PC-3 (cell line): ENCODE measurements around the gene PACS1. TPM values are rescaled to one million over a fixed set of nuclear protein-coding genes. Genes with fewer than 3 reads are reported as not detected.
A peak's percentile ranks its signal among the peaks of the same experiment; 100 is the strongest.

Experiments
- ATAC-seq: fragments of 200-7000 bp; cut with Tn5 transposase; 2 replicates; pipeline ENCODE4 v1.9.1; 2020; ENCODE audit warnings: mild to moderate bottlenecking, moderate library complexity
- BruUV-seq: library from RNA; stranded (reverse); fragments of 400-500 nt; replicated peaks from 2 replicates; lab custom pipeline; 2021; lab: Mats Ljungman, UMichigan
- CTCF ChIA-PET: fragments of 300-600 bp; sonication (Branson Sonifier 250); formaldehyde crosslinking; loops from one replicate; lab custom pipeline; 2022; ENCODE audit warnings: antibody characterized with exemption; lab: Charles Lee
- POLR2A ChIA-PET: fragments of 300-600 bp; sonication (Branson Sonifier 250); formaldehyde crosslinking; loops from one replicate; lab custom pipeline; 2022; ENCODE audit warnings: antibody characterized with exemption; ENCODE audit not compliant: unreplicated experiment; lab: Charles Lee
- DNase-seq: peaks from one replicate; pipeline ENCODE4 v3.0.0-alpha.2; 2015
- H2AFZ ChIP-seq: fragments of 300-600 bp; sonication (generic); 2 replicates; pipeline ENCODE4 v1.6.0; 2016; ENCODE audit warnings: antibody characterized with exemption, low read length
- H3F3A ChIP-seq: fragments of 300-600 bp; sonication (generic); one replicate; pipeline ENCODE4 v1.6.0; 2017; ENCODE audit warnings: antibody characterized with exemption, low read length, control low read depth, mild to moderate bottlenecking; ENCODE audit not compliant: unreplicated experiment
- H3K27ac ChIP-seq: fragments of 300-600 bp; sonication (generic); 2 replicates; pipeline ENCODE4 v1.5.1; 2016; ENCODE audit warnings: mild to moderate bottlenecking, low read length
- H3K27me3 ChIP-seq: fragments of 300-600 bp; sonication (generic); 2 replicates; pipeline ENCODE4 v1.6.1; 2016; ENCODE audit warnings: low read length, mixed read lengths
- H3K36me3 ChIP-seq: fragments of 300-600 bp; sonication (generic); 2 replicates; pipeline ENCODE4 v1.6.1; 2016; ENCODE audit warnings: low read depth, mixed run types, low read length, mixed read lengths
- H3K4me1 ChIP-seq: fragments of 300-600 bp; sonication (generic); 2 replicates; pipeline ENCODE4 v1.5.1; 2016; ENCODE audit warnings: low read length; ENCODE audit not compliant: insufficient read depth
- H3K4me2 ChIP-seq: fragments of 300-600 bp; sonication (generic); 2 replicates; pipeline ENCODE4 v1.6.0; 2016; ENCODE audit warnings: low read length
- H3K4me3 ChIP-seq: fragments of 300-600 bp; sonication (generic); 2 replicates; pipeline ENCODE4 v1.5.1; 2016; ENCODE audit warnings: mild to moderate bottlenecking, low read length, mixed read lengths
- H3K79me2 ChIP-seq: fragments of 300-600 bp; sonication (generic); 2 replicates; pipeline ENCODE4 v1.6.1; 2017; ENCODE audit warnings: low read length, mixed read lengths
- H3K9ac ChIP-seq: fragments of 300-600 bp; sonication (generic); 2 replicates; pipeline ENCODE4 v1.6.0; 2016; ENCODE audit warnings: mild to moderate bottlenecking, low read length
- H3K9me2 ChIP-seq: fragments of 300-600 bp; sonication (generic); replicated peaks from 2 replicates; pipeline ENCODE4 v1.6.1; 2016; ENCODE audit warnings: mixed run types, low read length, mixed read lengths
- H3K9me3 ChIP-seq: fragments of 300-600 bp; sonication (generic); 2 replicates; pipeline ENCODE4 v1.6.1; 2016; ENCODE audit warnings: low read length, mixed read lengths
- H4K20me1 ChIP-seq: fragments of 300-600 bp; sonication (generic); 2 replicates; pipeline ENCODE4 v1.6.1; 2016; ENCODE audit warnings: low read length, mixed read lengths
- CTCF ChIP-seq: fragments of 300-600 bp; sonication (generic); conservative IDR thresholded peaks from 2 replicates; pipeline ENCODE4 v1.5.1; 2017; ENCODE audit warnings: antibody characterized with exemption, low read depth, mild to moderate bottlenecking, low read length
- EZH2 ChIP-seq: fragments of 300-600 bp; sonication (generic); IDR thresholded peaks from one replicate; pipeline ENCODE4 v1.6.1; 2017; ENCODE audit warnings: antibody characterized with exemption, mild to moderate bottlenecking, low read length; ENCODE audit not compliant: unreplicated experiment
- EZH2phosphoT487 ChIP-seq: fragments of 300-600 bp; sonication (generic); IDR thresholded peaks from 2 replicates; pipeline ENCODE4 v1.6.1; 2018; ENCODE audit warnings: mild to moderate bottlenecking, antibody characterized with exemption, low read length, borderline replicate concordance
- intact Hi-C: fragments of 100-400 bp; cut with micrococcal nuclease; formaldehyde crosslinking; loops from 2 replicates; pipeline ENCODE4 v1.9.0; 2023
- total RNA-seq: library from RNA; depleted of rRNA; stranded (reverse); fragments of >200 nt; gene quantifications from 2 replicates; pipeline ENCODE4 v1.2.3, GENCODE V29; 2014

PACS1 gene
- total RNA-seq, 1 experiment from 2014 or later, result 28.7 TPM

- CTCF ChIA-PET, result no interaction called here
- H3K4me3 ChIP-seq, result no peak within 1 kb of the TSS
- H4K20me1 ChIP-seq, result no peaks in the 10 kb centered on the region
- DNase-seq (no peak), ATAC-seq (no peak)
- no peaks in the 10 kb centered on the region for H3K9me3 ChIP-seq
- intact Hi-C loops, result no loop called here
- H3K9me2 ChIP-seq, result no peaks in the 10 kb centered on the region
- H3K27ac ChIP-seq, result no peak within 1 kb of the TSS
- H3K4me1 ChIP-seq, result peaks cover 17% of the 10 kb centered on the region
- H3K4me2 ChIP-seq, result no peak within 1 kb of the TSS
- H2AFZ ChIP-seq, result no peak within 1 kb of the TSS
- no peak within 1 kb of the TSS for H3K9ac ChIP-seq
- peaks cover 16% of the 10 kb centered on the region for H3K79me2 ChIP-seq
- POLR2A ChIA-PET, result no interaction called here
- no peak for TF ChIP-seq EZH2
- no peak for TF ChIP-seq EZH2phosphoT487
- no peak for TF ChIP-seq CTCF
- H3K36me3 ChIP-seq, result no peaks in the 10 kb centered on the region; the same call in 1 of the 2 replicates
- no peaks in the 10 kb centered on the region for H3K27me3 ChIP-seq
- no peaks in the 10 kb centered on the region for H3F3A ChIP-seq
- BruUV-seq, result no TSS peak
These were observed 21.3 kb upstream of the PACS1 start, which contains the start of gene GAL3ST3 for GRCh38 chr11:66048547-66049323. Gene GAL3ST3 (minus strand): TSS chr11:66049161. CDS start chr11:66045415, 3,746 bp downstream.

- no peak for TF ChIP-seq CTCF
- TF ChIP-seq EZH2phosphoT487, result no peak
- TF ChIP-seq EZH2, result no peak
- Histone ChIP-seq H3K27me3 (no peaks in the 10 kb centered on the region), H3K79me2 (peaks cover 34% of the 10 kb centered on the region), H3K4me1 (peaks cover 18% of the 10 kb centered on the region), H3F3A (no peaks in the 10 kb centered on the region), H3K9ac (no peak overlapping the region), H4K20me1 (no peaks in the 10 kb centered on the region), H3K9me3 (no peaks in the 10 kb centered on the region), H3K4me2 (peak overlapping the region; percentile 85), H3K9me2 (no peaks in the 10 kb centered on the region), H3K36me3 (peaks cover 14% of the 10 kb centered on the region), H3K27ac (no peak overlapping the region), H3K4me3 (0 out of 2 replicates have a peak overlapping the region, but pooled peaks have one; percentile 93), H2AFZ (no peak overlapping the region)
- ATAC-seq (no peak), DNase-seq (no peak)
- intact Hi-C loops, result no loop called here
- no TSS peak for BruUV-seq
- ChIA-PET POLR2A (interaction anchor here (0.6 kb wide), 1 partner anchor 245 kb away, joined by 8 read pairs; no protein-coding TSS in a partner anchor), CTCF (no interaction called here)
These were observed 19.4 kb upstream of the PACS1 start for GRCh38 chr11:66050581-66051231.
